HG03108 (cell line): ENCODE results near the gene VMP1.
"Not testable (repeated sequence)": the region's sequence is repeated elsewhere in the genome, so short reads cannot be mapped to it uniquely, and the experiment has no call there.

ENCODE experiments used
- ATAC-seq: cut with Tn5 transposase; IDR thresholded peaks from one replicate; pipeline ENCODE4 v1.9.1; 2021; ENCODE audit warnings: moderate library complexity; ENCODE audit not compliant: unreplicated experiment

The VMP1 gene

DNA sequence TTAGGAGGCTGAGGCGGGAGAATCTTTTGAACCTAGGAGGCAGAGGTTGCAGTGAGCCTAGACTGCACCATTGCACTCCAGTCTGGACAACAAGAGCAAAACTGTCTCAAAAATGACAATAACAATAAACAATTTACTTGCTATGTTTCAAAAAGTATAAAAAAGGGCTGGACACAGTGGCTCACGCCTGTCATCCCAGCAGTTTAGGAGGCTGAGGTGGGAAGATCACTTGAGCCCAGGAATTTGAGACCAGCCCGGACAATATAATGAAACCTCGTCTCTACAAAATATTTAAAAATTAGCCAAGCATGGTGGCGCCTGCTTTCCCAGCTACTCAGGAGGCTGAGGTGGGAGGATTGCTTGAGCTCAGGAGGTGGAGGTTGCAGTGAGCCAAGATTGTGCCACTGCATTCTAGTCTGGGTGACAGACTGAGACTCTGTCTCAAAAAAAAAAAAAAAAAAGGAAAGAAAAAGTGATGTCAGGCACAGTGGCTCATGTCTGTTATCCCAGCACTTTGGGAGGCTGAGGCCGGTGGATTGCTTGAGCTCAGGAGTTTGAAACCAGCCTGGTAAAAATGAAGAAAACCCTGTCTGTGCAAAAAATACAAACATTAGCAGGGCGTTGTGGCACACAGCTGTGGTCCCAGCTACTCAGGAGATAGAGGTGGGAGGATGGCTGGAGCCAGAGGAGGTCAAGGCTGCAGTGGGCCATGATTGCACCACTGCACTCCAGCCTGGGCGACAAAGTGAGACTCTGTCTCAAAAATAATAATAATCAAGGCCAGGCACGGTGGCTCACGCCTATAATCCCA is 146.7 kb downstream of the VMP1 start:
- not testable (repeated sequence) for ATAC-seq

DNA sequence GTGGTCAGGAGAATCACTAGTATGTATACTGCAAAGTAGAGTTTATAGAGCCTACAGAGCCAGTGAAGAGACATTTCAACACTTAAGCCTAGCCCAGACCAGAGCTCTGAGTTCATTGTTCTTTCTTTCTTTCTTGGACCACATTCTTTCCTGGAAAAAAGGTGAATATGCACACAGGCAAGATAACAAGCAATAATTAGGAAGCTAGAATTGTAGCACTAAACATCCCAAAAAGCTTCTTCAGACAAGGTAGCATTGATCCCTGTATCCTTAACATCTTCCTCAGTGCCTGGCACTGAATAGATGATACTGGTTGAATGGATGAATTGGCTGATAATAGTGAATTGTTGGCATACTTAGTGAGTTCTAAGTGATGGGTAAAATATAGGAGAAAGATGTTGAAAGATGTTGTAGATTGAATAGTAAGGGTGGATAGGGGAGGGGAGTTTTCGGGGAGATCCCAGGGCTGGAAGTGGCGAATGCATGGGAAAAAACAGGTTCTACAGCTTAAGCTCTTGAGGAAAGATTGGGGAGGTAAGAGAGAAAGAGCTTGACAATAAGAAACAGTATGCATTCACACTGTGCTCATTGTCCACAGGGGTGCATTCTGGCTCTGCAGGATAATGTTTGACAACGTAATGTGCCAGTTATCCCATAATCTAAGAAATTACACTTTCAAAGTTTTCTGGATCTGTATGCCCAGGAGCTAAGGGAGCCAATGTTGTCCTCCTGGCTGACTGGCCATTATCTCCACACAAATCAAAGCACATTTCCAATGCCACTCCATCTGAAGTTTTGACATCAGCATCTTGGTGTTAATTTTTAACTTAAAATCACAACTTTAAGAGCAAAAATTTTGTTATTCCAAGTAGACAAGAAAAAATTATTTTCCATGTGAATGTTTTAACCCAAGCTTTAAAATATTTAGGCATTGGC is 149.7 kb downstream of the VMP1 start:
- ATAC-seq = no peak

DNA sequence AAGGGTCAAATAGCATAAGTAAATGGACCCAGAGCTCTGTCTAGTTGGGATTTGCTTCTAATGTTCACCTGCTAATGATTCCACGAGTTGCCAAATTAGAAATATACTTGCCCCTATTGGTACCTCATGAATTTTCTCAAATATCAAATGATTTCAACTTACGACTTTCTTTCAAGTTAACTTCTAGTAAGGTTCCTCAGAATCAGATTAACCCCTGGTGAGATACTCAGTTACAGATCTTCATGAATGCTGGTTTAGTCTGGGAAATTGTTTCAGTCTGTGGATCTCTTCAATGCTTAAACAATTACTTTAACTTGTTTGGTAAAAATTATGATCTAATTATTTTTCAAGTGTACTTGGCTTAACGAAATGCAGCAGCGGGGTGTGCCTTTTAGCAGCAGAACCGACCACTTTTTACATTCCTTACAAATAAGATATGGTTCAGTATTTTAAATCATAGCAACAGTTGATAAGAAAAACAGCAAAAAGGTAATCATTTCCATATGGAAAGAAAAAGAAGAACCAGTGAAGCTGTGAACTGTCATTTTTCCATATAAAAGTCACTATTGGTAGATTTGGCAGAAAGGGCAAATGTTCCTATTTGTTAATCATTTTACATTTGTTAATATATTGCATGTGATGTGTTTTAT is 150.8 kb downstream of the VMP1 start:
- no peak for ATAC-seq

DNA sequence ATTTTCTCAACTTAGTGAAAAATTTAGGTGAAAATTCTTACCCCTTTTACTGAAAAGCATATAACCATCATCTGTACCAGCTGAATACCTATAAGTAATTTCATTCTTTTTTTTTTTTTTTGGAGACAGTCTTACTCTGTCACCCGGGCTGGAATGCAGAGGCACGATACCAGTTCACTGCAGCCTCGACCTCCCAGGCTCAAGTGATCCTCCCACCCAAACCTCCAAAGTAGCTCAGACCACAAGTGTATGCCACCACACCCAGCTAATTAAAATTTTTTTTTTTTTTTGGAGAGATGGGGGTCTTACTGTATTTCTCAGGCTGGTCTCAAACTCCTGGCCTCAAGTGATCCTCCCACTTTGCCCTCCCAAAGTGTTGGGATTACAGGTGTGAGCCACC is 151.5 kb downstream of the VMP1 start:
- no peak for ATAC-seq

DNA sequence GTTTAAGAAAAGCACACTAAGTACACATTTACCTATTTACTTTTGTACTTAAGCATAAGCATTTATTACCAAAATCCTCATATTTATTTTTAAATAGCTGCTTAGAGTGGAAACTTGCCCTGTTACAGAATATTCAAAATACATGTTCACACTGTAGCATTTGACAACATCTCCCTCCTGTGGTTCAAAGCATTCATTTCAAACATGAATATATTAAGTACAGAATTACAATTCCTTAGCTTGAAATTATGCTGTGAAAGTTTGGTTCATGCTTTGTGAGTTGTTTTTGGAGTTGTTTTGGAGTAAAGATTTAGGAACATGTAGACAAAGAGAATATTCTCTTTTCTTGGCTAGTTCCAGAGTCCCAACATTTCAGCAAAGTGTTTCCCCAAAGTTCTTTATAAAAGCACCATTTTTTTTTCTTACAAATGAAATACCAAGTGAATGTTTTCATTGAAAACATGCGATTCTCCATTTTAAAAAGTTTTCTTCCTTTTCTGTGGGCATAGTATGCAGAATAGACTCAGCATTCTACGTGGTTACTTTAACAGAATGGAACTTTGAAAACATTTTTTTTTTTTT is 152.1 kb downstream of the VMP1 start:
- ATAC-seq = no peak

DNA sequence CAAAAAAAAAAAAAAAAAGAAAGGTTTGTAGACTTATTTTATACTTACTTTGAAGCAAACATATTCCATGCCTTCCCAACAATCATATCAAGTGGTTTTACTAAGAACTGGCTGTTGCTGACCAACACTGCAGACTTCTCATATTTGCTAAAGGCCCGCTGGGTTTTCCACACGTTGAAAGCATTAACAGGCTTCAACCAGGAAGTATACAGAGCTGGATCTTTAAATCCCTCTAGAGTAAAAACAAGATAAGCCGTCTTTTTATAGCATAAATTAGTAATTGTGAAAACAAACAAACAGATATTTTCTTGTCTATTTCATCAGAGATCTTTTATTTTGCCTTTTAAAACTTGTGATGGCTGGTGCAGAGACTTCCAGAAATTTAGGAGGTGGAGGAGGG is 156.2 kb downstream of the VMP1 start:
- ATAC-seq = no peak

DNA sequence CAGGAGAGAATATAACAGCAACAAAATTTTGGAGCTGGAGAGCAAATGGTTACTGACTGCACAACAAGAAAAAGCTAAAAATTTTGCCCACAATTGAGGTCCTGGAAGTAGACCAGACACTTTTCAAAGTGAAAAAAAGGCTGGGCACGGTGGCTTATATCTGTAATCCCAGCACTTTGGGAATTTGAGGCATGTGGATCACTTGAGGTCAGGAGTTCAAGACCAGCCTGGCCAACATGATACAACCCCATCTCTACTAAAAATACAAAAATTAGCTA is 162.4 kb downstream of the VMP1 start:
- no peak for ATAC-seq

DNA sequence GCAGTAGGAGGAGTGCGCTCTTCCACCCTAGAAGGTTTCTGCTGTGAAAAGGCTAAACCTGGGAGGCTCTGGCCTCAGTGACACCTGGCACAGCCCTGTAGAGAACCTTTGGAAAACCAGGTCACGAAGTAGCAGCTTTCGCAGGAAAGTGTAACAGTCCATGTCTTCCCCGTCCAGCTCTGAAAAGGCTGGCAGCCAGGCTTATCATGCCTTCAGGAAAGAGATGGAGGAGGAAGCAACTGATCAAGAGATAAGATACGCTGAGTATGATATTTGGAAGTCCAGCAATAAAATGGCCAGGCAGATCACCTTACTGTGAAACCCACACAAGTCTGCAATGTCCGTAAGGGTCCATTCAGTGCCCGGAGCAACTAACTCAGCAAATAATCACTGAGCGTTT is 163.0 kb downstream of the VMP1 start:
- no peak for ATAC-seq

DNA sequence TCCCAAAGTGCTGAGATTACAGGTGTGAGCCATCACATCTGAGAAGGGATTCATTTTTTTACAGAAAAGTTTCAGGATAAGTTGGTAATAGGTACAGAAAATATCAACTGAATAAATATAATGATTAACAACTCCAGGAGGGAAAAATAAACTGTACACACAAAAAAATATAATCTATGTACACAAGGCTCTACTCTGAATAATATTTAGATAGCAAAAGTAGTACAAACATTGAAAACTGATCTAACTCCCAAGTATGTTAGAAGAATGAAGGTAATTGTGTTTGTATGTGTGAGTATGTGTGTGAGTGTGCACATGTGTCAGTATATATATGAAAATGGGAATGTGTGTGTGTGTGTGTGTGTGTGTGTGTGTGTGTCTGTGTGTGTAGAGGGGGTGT is 164.9 kb downstream of the VMP1 start:
- no peak for ATAC-seq

DNA sequence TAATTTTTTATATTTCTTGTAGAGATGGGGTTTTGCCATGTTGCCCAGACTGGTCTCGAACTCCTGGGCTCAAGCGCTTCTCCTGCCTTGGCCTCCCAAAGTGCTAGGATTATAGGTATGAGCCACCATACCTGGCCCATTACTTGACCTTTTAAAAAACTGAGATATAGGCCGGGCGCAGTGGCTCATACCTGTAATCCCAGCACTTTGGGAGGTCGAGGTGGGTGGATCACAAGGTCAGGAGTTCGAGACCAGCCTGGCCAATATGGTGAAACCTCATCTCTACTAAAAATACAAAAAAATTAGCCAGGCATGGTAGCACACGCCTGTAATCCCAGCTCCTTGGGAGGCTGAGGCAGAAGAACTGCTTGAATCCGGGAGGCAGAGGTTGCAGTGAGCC is 166.0 kb downstream of the VMP1 start:
- ATAC-seq = not testable (repeated sequence)

DNA sequence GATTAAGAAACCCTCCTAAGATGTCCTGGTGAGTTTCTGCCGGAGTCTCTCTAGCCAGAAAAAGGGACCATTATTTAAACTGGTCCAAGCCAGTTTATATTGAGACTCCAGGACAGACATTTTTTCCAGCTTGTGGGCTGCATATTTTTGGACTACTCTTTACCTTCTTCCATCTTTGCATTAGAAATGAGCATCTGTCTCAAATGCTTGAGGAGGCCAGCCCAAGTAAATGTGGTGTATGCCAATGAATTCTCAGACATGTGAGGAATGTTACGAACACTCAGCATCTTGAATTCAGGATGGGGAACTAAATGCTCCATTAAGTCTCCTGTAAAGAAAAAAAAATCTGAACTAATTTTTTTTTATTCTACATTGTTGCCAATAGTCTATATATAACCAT is 166.9 kb downstream of the VMP1 start:
- no peak for ATAC-seq

DNA sequence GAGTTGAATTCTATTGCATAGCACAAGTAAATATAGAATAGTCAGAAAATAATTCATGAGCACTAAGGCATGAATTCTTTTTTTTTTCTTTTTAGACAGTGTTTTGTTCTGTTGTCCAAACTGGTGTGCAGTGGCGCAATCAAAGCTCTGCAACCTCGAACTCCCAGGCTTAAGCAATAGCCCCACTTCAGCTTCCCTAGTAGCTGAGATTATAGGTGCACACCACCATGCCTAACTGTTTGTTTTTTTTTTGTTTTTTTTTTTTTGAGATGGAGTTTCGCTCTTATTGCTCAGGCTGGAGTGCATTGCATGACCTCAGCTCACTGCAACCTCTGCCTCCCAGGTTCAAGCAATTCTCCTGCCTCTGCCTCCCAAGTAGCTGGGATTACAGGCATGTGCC is 168.7 kb downstream of the VMP1 start:
- ATAC-seq = no peak

DNA sequence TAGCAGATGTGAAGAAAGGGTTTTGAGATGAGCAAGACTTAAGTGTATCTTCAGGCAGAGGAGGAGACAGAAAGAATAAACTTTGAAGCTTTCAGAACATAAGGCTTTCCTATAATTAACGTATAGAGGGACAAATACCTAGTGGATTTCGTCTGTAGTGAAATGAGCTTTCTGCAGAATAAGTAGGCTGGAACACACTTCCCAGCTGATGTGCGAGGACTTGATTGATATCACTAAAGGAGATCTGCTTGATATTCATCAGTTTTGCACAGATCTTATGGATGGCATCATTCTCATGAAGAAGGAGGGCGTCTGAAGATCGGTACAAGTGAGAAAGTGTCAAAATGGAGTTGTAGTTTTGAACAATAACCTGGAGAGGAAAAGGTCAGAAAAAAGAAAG is 170.5 kb downstream of the VMP1 start:
- ATAC-seq = no peak

DNA sequence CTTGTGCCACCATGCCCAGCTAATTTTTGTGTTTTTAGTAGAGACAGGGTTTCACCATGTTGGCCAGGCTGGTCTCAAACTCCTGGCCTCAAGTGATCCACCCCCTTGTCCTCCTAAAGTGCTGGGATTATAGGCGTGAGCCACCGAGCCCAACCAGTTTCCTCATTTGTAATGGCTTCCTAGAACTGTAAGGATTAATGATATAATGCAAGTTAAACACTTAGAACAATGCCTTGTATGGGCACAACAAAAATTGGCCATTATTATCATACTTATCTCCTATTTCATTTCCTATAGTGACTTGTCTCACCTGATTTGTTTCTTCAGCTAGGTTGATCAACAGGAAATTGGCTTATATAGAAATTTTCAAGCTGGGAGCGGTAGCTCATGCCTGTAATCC is 171.2 kb downstream of the VMP1 start:
- ATAC-seq = no peak

DNA sequence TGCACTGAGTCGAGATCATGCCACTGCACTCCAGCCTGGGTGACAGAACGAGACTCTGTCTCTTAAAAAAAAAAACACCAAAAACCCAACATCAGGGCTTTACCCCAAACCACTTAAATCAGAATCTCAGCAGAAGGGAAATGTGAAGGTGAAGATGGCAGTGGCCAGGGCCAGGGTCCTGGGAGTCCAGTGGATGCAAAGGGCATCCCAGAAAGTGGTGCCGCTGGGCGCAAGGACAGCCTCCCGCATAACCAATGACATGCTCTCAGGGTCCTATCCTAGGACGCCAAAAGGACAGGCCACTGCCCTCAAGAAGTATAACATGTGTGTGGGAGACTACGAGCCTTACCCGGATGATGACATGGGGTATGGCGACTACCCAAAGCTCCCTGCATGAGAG is 177.4 kb downstream of the VMP1 start:
- no peak for ATAC-seq

DNA sequence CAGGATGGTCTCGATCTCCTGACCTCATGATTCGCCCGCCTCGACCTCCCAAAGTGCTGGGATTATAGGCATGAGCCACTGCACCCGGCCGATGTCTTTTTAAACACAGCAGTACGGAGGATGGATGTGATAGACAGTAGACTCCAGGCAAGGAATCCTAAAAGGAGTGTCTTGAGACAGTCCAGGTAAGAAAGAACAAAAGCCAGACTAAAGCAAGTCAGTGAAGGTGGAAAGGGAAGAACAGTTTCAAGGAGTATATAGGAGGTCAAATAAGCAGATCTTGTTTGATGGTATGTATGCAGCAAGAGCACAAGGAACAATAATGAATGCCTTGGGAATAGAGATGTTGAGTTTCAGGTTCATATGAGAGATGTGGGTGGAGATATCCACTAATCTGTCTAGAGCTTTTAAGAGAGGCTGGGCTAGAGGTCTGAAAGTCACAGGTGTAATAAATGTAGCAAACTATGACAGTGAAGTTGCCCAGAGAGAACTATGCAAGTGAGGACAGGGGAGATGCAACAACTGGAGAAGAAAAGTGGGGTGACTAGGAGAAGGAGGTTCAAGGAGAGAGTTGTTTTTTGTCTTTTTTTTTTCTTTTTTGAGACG is 180.8 kb downstream of the VMP1 start:
- ATAC-seq = no peak

DNA sequence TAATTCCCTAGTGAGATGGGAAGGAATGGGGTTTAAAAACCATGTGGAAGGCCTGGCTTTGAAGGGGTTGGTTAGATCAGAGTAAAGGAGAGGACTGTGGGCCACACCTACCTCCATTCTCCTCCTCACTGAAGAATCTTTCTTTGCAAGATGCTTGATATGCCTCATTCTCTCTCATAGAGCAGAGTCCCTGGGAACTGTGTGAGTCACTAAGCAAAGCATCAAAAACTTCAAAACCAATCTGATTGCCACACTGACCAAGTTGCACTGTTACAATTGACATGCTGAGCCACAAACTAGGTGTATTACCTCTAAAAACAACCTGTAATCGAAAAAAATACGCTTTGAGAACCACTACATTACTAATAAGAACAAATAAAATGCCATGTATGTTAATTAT is 183.3 kb downstream of the VMP1 start:
- ATAC-seq = no peak
